Right atrium auricular region (tissue), 2 donors: ENCODE results near the gene COL20A1. TPM values are rescaled to one million over a fixed set of nuclear protein-coding genes. Genes with fewer than 3 reads are reported as not detected.

Experiments
- DNase-seq: peaks from one replicate; pipeline ENCODE4 v3.0.0-alpha.2; 2019; ENCODE audit warnings: low spot score
- H3K27ac ChIP-seq, 2 donors: fragments of 200-600 bp; sonication (generic); 1 replicate in 1 of 2; 2 replicates in 1 of 2; pipeline ENCODE4 v1.5.1; 2016 to 2019
- H3K27me3 ChIP-seq, 2 donors: fragments of 200-600 bp; sonication (generic); one replicate each; pipeline versions ENCODE4 v1.5.1 to v1.6.0; 2017 to 2019
- H3K36me3 ChIP-seq: fragments of 200-600 bp; sonication (generic); one replicate; pipeline ENCODE4 v1.5.1; 2016
- H3K4me1 ChIP-seq, 2 donors: fragments of 200-600 bp; sonication (generic); one replicate each; pipeline versions ENCODE4 v1.5.1 to v1.6.0; 2017 to 2019
- H3K4me3 ChIP-seq, 2 donors: fragments of 200-600 bp; sonication (generic); 1 replicate in 1 of 2; 2 replicates in 1 of 2; pipeline ENCODE4 v1.5.1; 2017 to 2019; ENCODE audit warnings: mild to moderate bottlenecking in 1 of 2, moderate library complexity in 1 of 2
- H3K9me3 ChIP-seq, 2 donors: fragments of 200-600 bp; sonication (generic); one replicate each; pipeline ENCODE4 v1.5.1; 2019
- CTCF ChIP-seq, 2 donors: fragments of 200-600 bp; sonication (generic); IDR thresholded peaks; one replicate each; pipeline ENCODE4 v1.5.1; 2019; ENCODE audit warnings: antibody characterized with exemption in 2 of 2
- total RNA-seq, 2 donors: library from RNA; depleted of rRNA; stranded (reverse); fragments of >200 nt; gene quantifications; one replicate each; pipeline ENCODE4 v1.1.0, GENCODE V29; 2016

Gene COL20A1
- total RNA-seq, 2 donors from 2014 or later, result not detected

DNA sequence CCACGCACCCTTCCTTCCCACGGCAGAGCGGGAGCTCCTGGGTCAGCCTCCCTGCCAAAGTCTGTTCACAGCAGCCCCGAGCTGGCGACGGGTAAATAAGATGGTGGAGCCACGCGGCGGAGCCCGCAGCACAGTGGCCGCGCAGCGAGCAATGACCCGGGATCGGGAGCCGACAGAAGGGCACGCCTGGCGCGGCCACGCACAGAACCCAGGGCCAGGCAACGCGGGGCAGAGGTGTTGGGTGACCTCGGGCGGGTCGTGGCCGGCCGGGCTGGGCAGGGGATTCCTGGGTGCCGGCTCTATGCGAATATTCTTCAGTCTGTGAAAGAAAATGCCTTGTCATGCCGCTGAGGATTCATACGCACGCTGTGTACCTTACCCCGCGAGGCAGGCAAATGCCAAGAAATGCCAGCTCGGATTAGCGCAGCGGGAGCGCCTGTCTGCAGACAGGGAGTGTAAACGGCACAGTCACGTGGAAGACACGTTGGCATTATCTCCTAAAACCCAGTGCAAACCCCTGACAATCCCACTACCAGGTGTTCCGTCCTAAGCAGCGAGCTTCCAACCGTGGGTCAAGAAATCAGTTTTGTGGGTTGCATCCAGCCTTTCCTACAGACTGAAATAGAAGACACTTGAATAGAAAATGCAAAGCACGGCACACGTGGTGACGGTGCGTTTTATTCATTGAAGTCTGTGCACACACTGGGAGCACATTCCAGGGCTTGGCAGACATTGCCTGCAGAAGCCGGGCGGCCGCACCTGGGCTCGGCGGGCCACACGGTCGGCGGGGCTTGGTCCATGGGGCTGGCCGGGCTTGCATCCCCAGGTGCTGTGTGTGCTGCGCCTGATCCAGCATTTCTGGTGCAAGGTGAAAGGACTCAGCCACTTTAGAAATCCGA, 49.8 kb downstream of the COL20A1 start:
- H3K27me3 ChIP-seq, result no peaks in the 10 kb centered on the region
- H3K4me1 ChIP-seq, result peaks cover 0 to 21% of the 10 kb centered on the region in 2 donors
- H3K36me3 ChIP-seq, result no peaks in the 10 kb centered on the region
- H3K27ac ChIP-seq, result no peak overlapping the region
- H3K4me3 ChIP-seq, result no peak overlapping the region
- no peak for DNase-seq
- TF ChIP-seq CTCF (IDR thresholded peaks at IDR 0.05), result no peak
- H3K9me3 ChIP-seq, result no peaks in the 10 kb centered on the region

DNA sequence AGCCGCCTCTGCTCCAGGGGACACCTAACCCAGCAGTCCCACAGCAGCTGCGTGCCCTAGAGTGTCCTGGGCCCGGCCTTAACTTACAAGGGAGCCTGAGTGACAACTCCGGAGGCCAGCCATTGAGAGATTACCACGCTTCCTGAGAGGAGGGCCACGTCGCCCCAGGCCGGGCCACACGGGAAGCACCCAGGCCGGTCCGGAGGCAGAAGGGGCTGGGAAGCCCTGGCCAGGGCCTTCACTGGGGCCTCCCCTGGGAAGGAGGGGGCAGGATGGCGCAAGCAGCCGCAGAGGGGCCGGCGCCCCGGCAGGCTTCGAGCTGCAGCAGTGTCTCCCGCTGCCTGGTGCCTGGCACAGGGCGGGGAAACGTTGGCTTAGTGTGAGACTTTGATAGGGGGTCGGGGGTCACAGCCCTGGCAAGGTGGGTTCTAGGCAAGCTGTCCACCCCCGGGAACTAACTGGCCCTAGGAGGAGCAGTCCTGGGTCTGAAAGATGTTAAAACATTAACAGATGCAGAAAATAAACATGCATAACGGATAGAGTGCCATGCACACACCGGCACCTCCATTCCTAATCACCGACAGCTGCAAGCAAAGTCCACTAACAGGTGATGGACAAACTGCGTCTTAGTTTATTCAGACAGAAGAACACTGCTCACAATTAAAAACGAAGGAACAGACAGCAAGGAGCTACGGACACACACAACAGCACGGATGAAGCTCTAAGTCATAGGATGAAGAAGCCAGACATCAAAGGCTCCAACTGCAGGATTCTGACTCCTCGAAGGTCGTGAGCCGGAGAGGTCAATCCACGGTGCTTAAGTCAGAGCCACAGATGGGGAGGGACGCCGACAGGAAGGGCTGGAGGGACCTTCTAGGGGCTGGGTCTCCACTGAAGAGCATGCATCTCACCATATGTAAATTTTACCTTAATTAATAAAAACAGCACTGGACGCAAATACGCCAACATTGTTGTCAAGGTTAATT, 50.8 kb downstream of the COL20A1 start:
- Histone ChIP-seq H3K4me3 (no peak overlapping the region), H3K27ac (no peak overlapping the region), H3K4me1 (peaks cover 0 to 21% of the 10 kb centered on the region in 2 donors), H3K27me3 (no peaks in the 10 kb centered on the region), H3K9me3 (no peaks in the 10 kb centered on the region), H3K36me3 (no peaks in the 10 kb centered on the region)
- no peak for TF ChIP-seq CTCF (IDR thresholded peaks at IDR 0.05)
- DNase-seq, result no peak

DNA sequence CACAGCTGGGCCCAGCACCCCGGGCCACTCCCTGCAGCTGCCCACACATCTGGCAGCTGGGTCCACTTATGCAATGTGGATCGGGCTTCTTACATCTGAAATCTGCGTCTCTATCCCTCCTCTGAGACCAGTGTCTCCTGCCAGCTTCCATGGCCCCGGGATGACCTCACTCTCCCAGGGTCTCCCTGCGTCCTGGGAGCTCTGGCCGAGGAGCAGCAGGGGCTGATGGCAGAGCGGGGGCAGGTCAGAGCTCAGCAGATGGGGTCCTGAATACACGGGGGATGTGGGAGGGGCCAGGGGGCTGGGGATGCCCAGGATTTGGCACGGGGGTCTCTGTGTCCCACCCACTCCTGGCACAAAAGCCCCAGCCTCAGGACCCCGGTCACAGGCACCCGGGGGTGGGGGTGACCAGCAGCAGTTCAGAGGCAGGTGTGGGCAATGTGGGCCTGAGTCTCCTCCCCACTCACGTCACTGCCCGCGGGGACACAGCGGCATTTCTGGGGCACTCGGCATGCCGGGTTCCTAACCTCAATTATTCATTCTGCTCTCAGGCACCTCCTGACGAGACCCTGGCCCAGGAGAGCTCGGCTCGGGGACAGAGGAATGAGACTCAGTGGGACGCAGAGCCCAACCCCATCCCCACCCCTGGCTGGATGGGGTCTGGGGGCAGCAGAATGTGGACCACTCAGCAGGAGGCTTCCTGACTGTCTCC, 51.8 kb downstream of the COL20A1 start:
- H3K27me3 ChIP-seq, result no peaks in the 10 kb centered on the region
- TF ChIP-seq CTCF (IDR thresholded peaks at IDR 0.05), result no peak
- peaks cover 0 to 21% of the 10 kb centered on the region in 2 donors for H3K4me1 ChIP-seq
- DNase-seq, result no peak
- H3K9me3 ChIP-seq, result no peaks in the 10 kb centered on the region
- H3K4me3 ChIP-seq, result no peak overlapping the region
- no peaks in the 10 kb centered on the region for H3K36me3 ChIP-seq
- no peak overlapping the region for H3K27ac ChIP-seq

DNA sequence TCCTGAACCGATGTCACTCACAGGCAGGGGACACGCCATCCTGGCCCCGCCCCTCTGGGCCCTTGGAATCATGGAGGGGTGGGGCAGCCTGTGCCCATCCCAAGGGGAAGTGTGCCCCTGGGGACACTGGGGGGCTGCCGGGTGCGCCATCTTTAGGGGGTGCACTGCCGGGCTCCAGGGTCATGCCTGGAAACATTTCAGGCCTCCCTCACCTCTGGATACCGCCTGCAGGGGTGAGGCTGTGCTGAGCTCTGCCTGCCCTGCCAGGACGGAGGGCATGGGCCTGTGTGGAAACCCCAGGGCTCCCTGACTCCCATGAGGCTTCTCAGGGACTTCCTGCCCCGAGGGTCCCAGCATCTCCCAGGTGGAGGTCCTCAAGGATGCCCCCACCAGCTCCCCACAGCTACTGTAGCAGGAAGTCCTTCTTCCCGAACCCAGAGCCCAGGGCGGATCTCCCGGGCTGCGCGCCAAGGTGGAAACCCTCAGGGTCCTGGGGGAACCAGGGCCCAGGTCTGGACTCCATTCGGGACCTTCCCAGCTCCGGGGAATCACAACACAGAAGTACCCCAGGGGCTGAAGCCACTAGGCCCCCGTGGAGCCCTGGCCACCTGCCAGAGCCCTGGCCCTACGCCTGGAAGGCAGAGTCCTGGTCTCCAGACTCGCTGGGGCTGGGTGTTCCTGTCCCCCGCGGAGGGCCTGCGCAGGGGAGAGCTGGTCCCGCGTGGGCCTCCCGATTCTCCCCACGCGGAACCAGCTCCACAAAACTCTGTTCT, 52.5 kb downstream of the COL20A1 start:
- Histone ChIP-seq H3K4me3 (no peak overlapping the region), H3K4me1 (peaks cover 0 to 21% of the 10 kb centered on the region in 2 donors), H3K36me3 (no peaks in the 10 kb centered on the region), H3K27ac (no peak overlapping the region), H3K27me3 (no peaks in the 10 kb centered on the region), H3K9me3 (no peaks in the 10 kb centered on the region)
- no peak for TF ChIP-seq CTCF (IDR thresholded peaks at IDR 0.05)
- DNase-seq, result no peak
